ENCODE measurements around the gene GPR156. TPM values are rescaled to one million over a fixed set of nuclear protein-coding genes. Genes with fewer than 3 reads are reported as not detected.
"Not testable (repeated sequence)": the region's sequence is repeated elsewhere in the genome, so short reads cannot be mapped to it uniquely, and the experiment has no call there.

Gene GPR156
- polyA plus RNA-seq, 12 donors, result 1.0 to 2.5 (median 1.6) TPM; not detected in 2

GRCh38 chr3:120163026-120163425 is 122.0 kb downstream of the GPR156 start:
- DNase-seq, result no peak

- no peak for DNase-seq
Observed at GRCh38 chr3:120162400-120162799, 122.6 kb downstream of the GPR156 start.

- DNase-seq, result no peak
Observed at GRCh38 chr3:120161902-120162301, 123.1 kb downstream of the GPR156 start.

- DNase-seq, result no peak
Observed at GRCh38 chr3:120160050-120160449, 125.0 kb downstream of the GPR156 start.

- no peak for DNase-seq
Observed at GRCh38 chr3:120157681-120158080, 127.3 kb downstream of the GPR156 start.

- no peak for DNase-seq
Observed at GRCh38 chr3:120157113-120157512, 127.9 kb downstream of the GPR156 start.

- DNase-seq, result no peak
Observed at GRCh38 chr3:120156699-120157098, 128.3 kb downstream of the GPR156 start.

GRCh38 chr3:120155694-120156093 is 129.3 kb downstream of the GPR156 start:
- not testable (repeated sequence) for DNase-seq

GRCh38 chr3:120155108-120155507 is 129.9 kb downstream of the GPR156 start:
- DNase-seq, result no peak

GRCh38 chr3:120153294-120153693 is 131.7 kb downstream of the GPR156 start:
- no peak for DNase-seq

GRCh38 chr3:120151791-120152190 is 133.2 kb downstream of the GPR156 start:
- no peak for DNase-seq

- no peak for DNase-seq
Observed at GRCh38 chr3:120148187-120148949, 136.7 kb downstream of the GPR156 start.

- no peak for DNase-seq
Observed at GRCh38 chr3:120147072-120147871, 137.8 kb downstream of the GPR156 start.

- DNase-seq, result no peak
Observed at GRCh38 chr3:120145542-120146285, 139.3 kb downstream of the GPR156 start.

GRCh38 chr3:120144267-120144666 is 140.8 kb downstream of the GPR156 start:
- DNase-seq, result no peak

- DNase-seq, result no peak
Observed at GRCh38 chr3:120143676-120144075, 141.3 kb downstream of the GPR156 start.

- DNase-seq, result no peak
Observed at GRCh38 chr3:120142236-120142635, 142.8 kb downstream of the GPR156 start.

GRCh38 chr3:120140098-120140742 is 144.8 kb downstream of the GPR156 start:
- no peak for DNase-seq

GRCh38 chr3:120139140-120139539 is 145.9 kb downstream of the GPR156 start:
- DNase-seq, result no peak

- DNase-seq, result no peak
Observed at GRCh38 chr3:120137548-120137947, 147.5 kb downstream of the GPR156 start.

GRCh38 chr3:120130656-120131055 is 154.4 kb downstream of the GPR156 start:
- no peak for DNase-seq
